Natural killer cell (primary cell): ENCODE measurements around the gene DENND1C. TPM values are rescaled to one million over a fixed set of nuclear protein-coding genes. Genes with fewer than 3 reads are reported as not detected.

ENCODE experiments used
- ATAC-seq, 3 donors: fragments of 150-1000 bp in 2 of 3; fragments of 200-7000 bp in 1 of 3; cut with Tn5 transposase; 1 replicate in 1 of 3; 2 replicates in 2 of 3; pipeline ENCODE4 v1.10.0; 2021; ENCODE audit warnings: mild to moderate bottlenecking in 2 of 3, moderate library complexity in 2 of 3
- DNase-seq, 2 donors: peaks; one replicate each; pipeline versions ENCODE4 v3.0.0 to v3.0.0-alpha.2; 2013 to 2021; ENCODE audit warnings: mixed read lengths in 1 of 2
- H3K27ac ChIP-seq: one replicate; pipeline ENCODE4 v1.5.1; 2013; ENCODE audit warnings: mild to moderate bottlenecking, low read length
- H3K27me3 ChIP-seq: one replicate; pipeline ENCODE4 v1.6.1; 2013; ENCODE audit warnings: low read length; ENCODE audit not compliant: control insufficient read depth, insufficient read depth
- H3K36me3 ChIP-seq: one replicate; pipeline ENCODE4 v1.6.1; 2013; ENCODE audit warnings: low read length; ENCODE audit not compliant: control insufficient read depth, insufficient read depth
- H3K4me1 ChIP-seq: one replicate; pipeline ENCODE4 v1.6.1; 2013; ENCODE audit warnings: low read length; ENCODE audit not compliant: control insufficient read depth, insufficient read depth
- H3K4me3 ChIP-seq: one replicate; pipeline ENCODE4 v1.5.1; 2013; ENCODE audit warnings: low read length
- H3K9me3 ChIP-seq: one replicate; pipeline ENCODE4 v1.6.1; 2013; ENCODE audit warnings: low read length; ENCODE audit not compliant: control insufficient read depth, insufficient read depth
- H3K27ac Mint-ChIP-seq, 2 donors: one replicate each; pipeline ENCODE4 v1.8.0; 2022; ENCODE audit warnings: mild to moderate bottlenecking in 2 of 2, mixed read lengths in 2 of 2, moderate library complexity in 1 of 2
- H3K27me3 Mint-ChIP-seq, 2 donors: one replicate each; pipeline ENCODE4 v1.8.0; 2022; ENCODE audit warnings: low read depth in 2 of 2, mixed read lengths in 2 of 2
- H3K36me3 Mint-ChIP-seq: one replicate; pipeline ENCODE4 v1.8.0; 2022; ENCODE audit warnings: mixed read lengths
- H3K4me1 Mint-ChIP-seq, 2 donors: one replicate each; pipeline ENCODE4 v1.8.0; 2022; ENCODE audit warnings: mixed read lengths in 2 of 2
- H3K4me3 Mint-ChIP-seq: one replicate; pipeline ENCODE4 v1.8.0; 2022; ENCODE audit warnings: mild to moderate bottlenecking, moderate library complexity, mixed read lengths
- H3K9me3 Mint-ChIP-seq, 2 donors: one replicate each; pipeline ENCODE4 v1.8.0; 2022; ENCODE audit warnings: mixed read lengths in 2 of 2
- CTCF ChIP-seq: fragments of 200-600 bp; IDR thresholded peaks from one replicate; pipeline ENCODE4 v1.8.0; 2022; ENCODE audit warnings: antibody characterized with exemption
- WGBS: methylation state at CpG from one replicate; pipeline ENCODE4 v1.1.7; 2013; ENCODE audit warnings: missing lambda C conversion rate; ENCODE audit not compliant: insufficient coverage; 5-methylcytosine and 5-hydroxymethylcytosine counted together
- intact Hi-C: fragments of 100-400 bp; cut with micrococcal nuclease; formaldehyde crosslinking; loops from one replicate; pipeline ENCODE4 v1.14.2; 2022
- total RNA-seq, 4 donors: library from RNA; stranded (reverse); fragments of 120-200 nt in 1 of 4; gene quantifications; one replicate each; pipeline versions ENCODE4 v1.2.3 to v1.2.4, GENCODE V29; 2013 to 2022

DENND1C gene
- total RNA-seq, result 100 to 1,000 TPM; 175 to 197 (median 188) TPM
- total RNA-seq (2013), result 27.3 TPM

- peak; percentile 69 to 80 for DNase-seq
- peak; percentile 86 to 94 (median 89) for ATAC-seq
- Mint-ChIP-seq H3K36me3 (no peaks in the 10 kb centered on the region), H3K27ac (peak within 1 kb of the TSS; percentile 95 to 99), H3K4me3 (peak within 1 kb of the TSS; percentile 94), H3K27me3 (no peaks in the 10 kb centered on the region), H3K9me3 (no peaks in the 10 kb centered on the region), H3K4me1 (peaks cover 41 to 46% of the 10 kb centered on the region in 2 donors)
- Histone ChIP-seq H3K27ac (peak within 1 kb of the TSS; percentile 90), H3K27me3 (no peaks in the 10 kb centered on the region), H3K4me1 (peaks cover 46% of the 10 kb centered on the region), H3K9me3 (no peaks in the 10 kb centered on the region), H3K4me3 (peak within 1 kb of the TSS; percentile 71), H3K36me3 (peaks cover 15% of the 10 kb centered on the region)
- intact Hi-C loops, result loop anchor here (2.0 kb wide), 1 partner anchor 21 kb away; no protein-coding TSS in a partner anchor
- 10% methylated on average over 24 of the region's 24 CpGs for whole genome bisulfite sequencing
- TF ChIP-seq CTCF, result peak; percentile 46
Observed at GRCh38 chr19:6481541-6482342, at the start of gene DENND1C. TSS of gene DENND1C (minus strand) at chr19:6481787. CDS start at chr19:6481695, 92 bp downstream.

- ATAC-seq, result peak; percentile 77 to 87 (median 84)
- no peaks in the 10 kb centered on the region for H3K36me3 Mint-ChIP-seq
- WGBS, result under 1% methylated on average over 43 of the region's 44 CpGs
- no peaks in the 10 kb centered on the region for H3K9me3 Mint-ChIP-seq
- peak; percentile 80 to 86 for DNase-seq
- Histone ChIP-seq H3K27me3 (peaks cover 17% of the 10 kb centered on the region), H3K36me3 (no peaks in the 10 kb centered on the region), H3K4me3 (peak within 1 kb of the TSS; percentile 62), H3K9me3 (no peaks in the 10 kb centered on the region), H3K4me1 (peaks cover 40% of the 10 kb centered on the region), H3K27ac (peak within 1 kb of the TSS; percentile 41)
- TF ChIP-seq CTCF, result no peak
- H3K27me3 Mint-ChIP-seq, result peaks cover 0 to 34% of the 10 kb centered on the region in 2 donors
- H3K27ac Mint-ChIP-seq, result peak within 1 kb of the TSS in 1 of 2 donors; percentile 56
- intact Hi-C loops, result no loop called here
- peaks cover 11 to 36% of the 10 kb centered on the region in 2 donors for H3K4me1 Mint-ChIP-seq
- peak within 1 kb of the TSS; percentile 89 for H3K4me3 Mint-ChIP-seq
Observed at GRCh38 chr19:6530386-6531162, 49.0 kb upstream of the DENND1C start, which contains the start of gene TNFSF9. TSS of gene TNFSF9 (plus strand) at chr19:6531026. CDS start at chr19:6531037, 11 bp downstream.

- H3K4me1 ChIP-seq, result peaks cover 38% of the 10 kb centered on the region
- H3K9me3 Mint-ChIP-seq, result no peaks in the 10 kb centered on the region
- H3K27me3 Mint-ChIP-seq, result peaks cover 0 to 34% of the 10 kb centered on the region in 2 donors
- 79% methylated on average over 2 of the region's 2 CpGs for WGBS
- no peak overlapping the region for H3K27ac ChIP-seq
- no peaks in the 10 kb centered on the region for H3K36me3 Mint-ChIP-seq
- H3K4me3 ChIP-seq, result no peak overlapping the region
- H3K4me1 Mint-ChIP-seq, result peaks cover 10 to 36% of the 10 kb centered on the region in 2 donors
- intact Hi-C loops, result no loop called here
- ATAC-seq (no peak), DNase-seq (no peak)
- peak overlapping the region in 1 of 2 donors; percentile 56 for H3K27ac Mint-ChIP-seq
- peaks cover 17% of the 10 kb centered on the region for H3K27me3 ChIP-seq
- no peak for TF ChIP-seq CTCF
- H3K4me3 Mint-ChIP-seq, result peak overlapping the region; percentile 89
- no peaks in the 10 kb centered on the region for H3K9me3 ChIP-seq
- H3K36me3 ChIP-seq, result no peaks in the 10 kb centered on the region
Observed at GRCh38 chr19:6529937-6530385, 48.4 kb upstream of the DENND1C start.
